Amygdala (tissue), 56 donors: ENCODE measurements around the gene NCKAP5.
"Not testable (repeated sequence)": the region's sequence is repeated elsewhere in the genome, so short reads cannot be mapped to it uniquely, and the experiment has no call there.

ENCODE experiments used
- DNase-seq, 56 donors: peaks; one replicate each; lab custom pipeline; 2025; lab: John Stamatoyannopoulos, UW

Gene NCKAP5

GRCh38 chr2:133476931-133477615, 91.2 kb downstream of the NCKAP5 start:
- DNase-seq = no peak

- no peak for DNase-seq
Measured at GRCh38 chr2:133476286-133476685, 92.0 kb downstream of the NCKAP5 start.

GRCh38 chr2:133475610-133476009, 92.7 kb downstream of the NCKAP5 start:
- no peak for DNase-seq

GRCh38 chr2:133470446-133470845, 97.8 kb downstream of the NCKAP5 start:
- DNase-seq = not testable (repeated sequence)

- no peak for DNase-seq
Measured at GRCh38 chr2:133462811-133463210, 105.5 kb downstream of the NCKAP5 start.

- no peak for DNase-seq
Measured at GRCh38 chr2:133461484-133461883, 106.8 kb downstream of the NCKAP5 start.

- no peak for DNase-seq
Measured at GRCh38 chr2:133459590-133459989, 108.7 kb downstream of the NCKAP5 start.

- DNase-seq = no peak
Measured at GRCh38 chr2:133458280-133458679, 110.0 kb downstream of the NCKAP5 start.

- DNase-seq = no peak
Measured at GRCh38 chr2:133457861-133458260, 110.4 kb downstream of the NCKAP5 start.

- DNase-seq = no peak
Measured at GRCh38 chr2:133456971-133457370, 111.3 kb downstream of the NCKAP5 start.

- no peak for DNase-seq
Measured at GRCh38 chr2:133456156-133456555, 112.1 kb downstream of the NCKAP5 start.

GRCh38 chr2:133453032-133453431, 115.2 kb downstream of the NCKAP5 start:
- no peak for DNase-seq

- no peak for DNase-seq
Measured at GRCh38 chr2:133452583-133452982, 115.7 kb downstream of the NCKAP5 start.

- DNase-seq = no peak
Measured at GRCh38 chr2:133452146-133452545, 116.1 kb downstream of the NCKAP5 start.

GRCh38 chr2:133448195-133448594, 120.1 kb downstream of the NCKAP5 start:
- no peak for DNase-seq

- no peak for DNase-seq
Measured at GRCh38 chr2:133447303-133447702, 121.0 kb downstream of the NCKAP5 start.

- no peak for DNase-seq
Measured at GRCh38 chr2:133444465-133444864, 123.8 kb downstream of the NCKAP5 start.

GRCh38 chr2:133442393-133442792, 125.9 kb downstream of the NCKAP5 start:
- no peak for DNase-seq

GRCh38 chr2:133439565-133439920, 128.7 kb downstream of the NCKAP5 start:
- DNase-seq = no peak

- no peak for DNase-seq
Measured at GRCh38 chr2:133438848-133439564, 129.3 kb downstream of the NCKAP5 start.

GRCh38 chr2:133438026-133438425, 130.2 kb downstream of the NCKAP5 start:
- DNase-seq = no peak

- DNase-seq = no peak
Measured at GRCh38 chr2:133437492-133437891, 130.8 kb downstream of the NCKAP5 start.
